SW 1271 (cell line): ENCODE data around the gene PLCL2.
"Not testable (repeated sequence)": the region's sequence is repeated elsewhere in the genome, so short reads cannot be mapped to it uniquely, and the experiment has no call there.

Source experiments
- DNase-seq, 2 experiments: peaks; one replicate each; lab custom pipeline; 2025; lab: John Stamatoyannopoulos, UW

PLCL2 gene

DNA sequence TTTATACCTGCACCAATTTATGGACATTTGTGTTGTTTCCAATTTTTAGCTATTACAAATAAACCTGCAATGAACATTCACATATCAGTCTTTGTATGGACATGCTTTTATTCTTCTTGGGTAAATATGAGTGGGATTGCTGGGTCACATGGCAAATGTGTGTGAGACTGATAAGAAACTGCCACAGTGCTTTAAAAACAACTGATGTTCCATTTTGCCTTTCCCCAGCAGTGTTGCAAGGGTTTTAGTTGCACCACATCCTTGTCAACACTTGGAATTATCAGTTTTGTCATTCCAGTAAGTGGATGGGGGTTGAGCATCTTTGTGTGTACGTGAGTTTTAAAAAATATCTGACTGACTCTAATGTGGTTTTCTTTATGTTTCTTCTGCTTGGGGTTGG is 191.2 kb downstream of the PLCL2 start:
- DNase-seq: no peak

- no peak for DNase-seq
Observed at GRCh38 chr3:17076940-17077605, 192.3 kb downstream of the PLCL2 start.

GRCh38 chr3:17077606-17078005 is 192.9 kb downstream of the PLCL2 start:
- DNase-seq: no peak

DNA sequence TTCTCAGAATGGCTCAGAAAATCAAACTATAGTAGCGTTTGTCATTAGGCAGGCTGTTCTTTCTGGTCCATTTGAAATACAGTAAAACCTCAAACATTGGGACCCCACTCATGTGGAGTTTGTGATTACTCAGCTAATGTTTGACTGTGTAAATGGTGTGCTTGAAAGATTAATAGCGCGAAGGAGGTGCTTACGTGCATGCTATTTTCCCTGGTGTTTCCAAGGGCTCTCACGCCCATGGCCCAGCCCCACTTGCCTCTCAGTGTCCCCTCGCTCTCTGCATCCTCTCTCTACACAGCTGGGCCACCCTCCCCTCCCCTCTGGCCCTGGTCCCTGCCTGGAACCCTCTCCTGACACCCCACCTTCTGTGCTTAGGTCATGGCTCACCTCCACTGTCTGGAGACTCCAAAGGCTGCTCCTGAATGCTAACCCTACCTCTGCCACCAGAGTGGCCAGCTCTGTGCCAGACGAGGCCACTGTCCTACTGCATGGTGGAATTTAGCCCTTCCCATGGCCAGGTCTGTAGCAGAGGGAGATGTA is 194.2 kb downstream of the PLCL2 start:
- no peak for DNase-seq

DNA sequence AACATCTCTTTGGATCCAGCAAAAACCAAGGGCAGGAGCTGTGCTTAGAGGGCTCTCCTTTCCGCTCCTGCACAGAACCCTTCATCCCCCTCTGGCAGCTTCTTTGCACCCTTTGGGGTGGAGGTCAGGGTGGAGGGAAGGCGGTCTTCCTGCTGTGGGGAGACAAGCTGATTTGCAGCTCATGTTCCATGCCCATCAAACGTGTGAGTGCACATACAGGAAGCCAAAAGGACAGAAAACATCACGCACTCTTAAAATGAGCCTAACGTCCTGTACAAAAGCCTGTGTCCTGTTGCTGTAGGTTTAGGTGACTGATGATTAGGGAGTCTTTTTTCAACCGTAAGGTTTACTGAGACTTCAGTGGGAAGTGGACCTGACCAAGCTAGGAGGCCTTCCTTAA is 195.2 kb downstream of the PLCL2 start:
- no peak for DNase-seq

DNA sequence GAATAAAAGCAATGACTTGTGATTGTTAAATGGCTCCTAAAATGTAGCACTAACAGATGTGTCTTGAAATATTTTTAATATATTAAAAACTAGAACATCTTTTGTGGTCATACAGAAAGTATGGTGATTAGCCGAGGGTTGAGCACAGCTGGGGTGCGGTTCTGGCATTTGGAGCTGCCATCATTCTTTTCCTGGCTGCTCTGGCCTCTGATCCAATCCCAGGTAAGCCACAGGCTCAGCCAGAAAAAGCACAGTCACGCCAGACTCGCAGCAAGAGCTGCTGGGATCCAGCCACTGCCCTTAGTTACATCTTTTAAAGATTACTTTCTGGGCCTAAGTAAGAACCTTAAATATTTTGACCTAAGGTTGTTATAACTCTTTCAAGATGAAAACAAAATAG is 196.8 kb downstream of the PLCL2 start:
- no peak for DNase-seq

DNA sequence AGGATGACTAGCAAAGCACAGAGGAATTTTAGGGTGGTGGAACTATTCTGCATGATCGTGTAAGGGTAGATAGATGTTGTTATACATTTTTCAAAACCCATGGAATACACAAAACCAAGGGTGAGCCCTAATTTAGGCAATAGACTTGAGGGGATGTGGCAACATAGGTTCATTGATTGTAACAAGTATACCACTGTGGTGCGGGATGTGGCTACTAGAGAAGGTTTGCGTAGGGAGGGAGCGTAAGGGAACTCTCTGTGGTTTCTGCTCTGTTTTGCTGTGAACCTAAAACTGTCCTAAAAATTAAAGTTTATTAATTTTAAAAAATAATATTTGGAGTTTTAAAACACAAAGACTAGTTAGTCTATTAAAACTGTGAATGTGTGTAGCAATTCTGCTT is 202.8 kb downstream of the PLCL2 start:
- no peak for DNase-seq

DNA sequence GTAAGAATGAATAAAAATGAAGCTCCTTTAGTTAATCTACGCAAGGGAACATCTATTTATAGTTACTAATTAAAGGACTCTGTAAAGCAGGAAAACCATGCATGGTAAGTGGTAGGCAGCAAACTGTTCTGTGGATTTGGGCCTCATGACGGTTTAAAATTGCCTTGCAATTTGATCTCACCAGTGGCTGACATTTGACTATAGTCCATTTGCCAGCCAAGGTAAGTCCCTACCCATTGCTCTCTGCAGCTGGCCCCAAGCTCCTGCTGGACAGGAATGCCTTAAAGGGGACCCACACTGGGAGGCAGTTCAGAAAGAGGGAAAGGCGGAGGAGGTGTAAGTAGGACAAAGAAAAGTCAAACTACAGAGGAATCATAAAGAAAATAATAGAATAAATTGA is 203.3 kb downstream of the PLCL2 start:
- no peak for DNase-seq

DNA sequence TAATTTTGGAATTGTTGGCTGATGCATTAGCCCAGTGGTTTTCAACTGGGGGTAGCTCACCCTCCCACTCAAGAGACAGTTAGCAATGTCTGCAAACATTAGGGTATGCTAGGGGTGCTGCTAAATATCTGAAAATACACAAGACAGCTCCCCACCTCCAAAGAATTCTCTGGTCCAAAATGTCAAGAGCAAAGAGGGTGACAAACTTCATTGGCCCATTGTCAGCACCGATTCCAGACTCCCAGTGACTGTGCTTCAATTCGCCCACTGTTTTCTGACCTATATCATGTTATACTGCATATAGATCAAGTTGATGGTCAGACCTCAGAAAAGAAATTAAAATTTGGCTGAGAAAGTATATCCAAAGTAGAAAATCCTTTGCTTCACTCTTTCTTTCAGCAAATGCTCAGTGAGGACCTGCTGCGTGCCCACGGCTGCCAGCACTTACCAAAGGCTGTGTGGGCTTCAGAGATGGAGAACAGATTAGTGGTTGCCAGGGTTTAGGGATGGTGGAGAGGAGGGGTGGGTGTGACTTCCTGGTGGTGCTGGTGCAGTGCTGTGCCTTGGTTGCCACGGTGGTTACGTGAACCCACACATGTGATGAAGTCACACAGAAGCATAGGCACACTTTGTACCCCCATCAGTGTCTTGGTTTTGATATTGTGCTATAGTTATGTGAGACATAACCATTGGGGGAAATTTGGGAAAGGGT is 204.0 kb downstream of the PLCL2 start:
- DNase-seq: no peak

DNA sequence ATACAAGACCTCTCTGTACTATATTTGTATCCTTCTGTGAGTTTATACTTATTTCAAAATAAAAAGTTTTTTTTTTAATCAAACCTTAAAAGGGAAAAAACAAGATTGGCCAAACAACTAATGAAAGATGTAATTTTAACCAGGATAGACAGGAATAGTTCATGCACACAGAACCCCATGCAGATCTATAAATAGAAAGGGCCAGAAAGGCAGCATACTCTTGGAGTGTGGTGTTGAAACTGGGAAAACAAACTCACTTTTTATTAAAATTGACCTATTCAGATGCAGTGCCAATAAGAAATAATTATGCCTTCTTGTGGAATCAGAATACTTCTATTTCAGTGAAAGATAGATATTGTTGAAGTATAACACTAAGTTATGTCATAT is 204.6 kb downstream of the PLCL2 start:
- DNase-seq: no peak

- DNase-seq: no peak
Observed at GRCh38 chr3:17090280-17090983, 205.7 kb downstream of the PLCL2 start.

GRCh38 chr3:17091910-17092582 is 207.3 kb downstream of the PLCL2 start:
- DNase-seq: no peak

DNA sequence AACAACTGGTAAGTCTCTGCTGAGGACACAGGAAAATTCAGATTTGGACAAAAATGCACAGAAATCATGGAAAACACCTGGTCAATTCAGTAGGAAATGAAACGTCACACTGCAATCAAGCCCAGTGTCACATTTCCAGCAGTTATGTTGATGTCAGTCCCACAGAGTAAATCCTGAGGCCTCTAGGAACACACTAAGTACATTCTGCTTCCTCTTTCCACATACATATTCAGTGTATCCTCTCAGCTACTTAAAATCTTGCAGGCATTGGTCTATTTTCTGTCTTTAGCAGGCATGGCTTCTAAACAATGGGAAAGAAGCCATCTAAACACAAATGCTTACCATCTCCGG is 207.8 kb downstream of the PLCL2 start:
- no peak for DNase-seq

- DNase-seq: no peak
Observed at GRCh38 chr3:17094551-17094950, 209.8 kb downstream of the PLCL2 start.

DNA sequence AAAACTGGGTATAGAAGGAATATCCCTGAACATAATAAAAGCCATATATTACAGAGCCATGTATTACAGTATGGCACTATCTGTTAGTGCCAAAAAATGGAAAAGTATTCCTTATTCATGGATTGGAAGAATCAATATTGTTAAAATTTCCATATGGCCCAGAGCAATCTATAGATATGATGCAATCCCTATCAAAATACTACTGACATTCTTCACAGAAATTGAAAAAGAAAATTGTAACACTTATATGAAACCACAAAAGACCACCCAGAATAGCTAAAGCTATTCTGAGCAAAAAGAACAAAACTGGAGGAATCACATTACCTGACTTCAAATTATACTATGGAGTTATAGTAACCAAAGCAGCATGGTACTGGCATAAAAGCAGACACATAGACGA is 218.8 kb downstream of the PLCL2 start:
- no peak for DNase-seq

DNA sequence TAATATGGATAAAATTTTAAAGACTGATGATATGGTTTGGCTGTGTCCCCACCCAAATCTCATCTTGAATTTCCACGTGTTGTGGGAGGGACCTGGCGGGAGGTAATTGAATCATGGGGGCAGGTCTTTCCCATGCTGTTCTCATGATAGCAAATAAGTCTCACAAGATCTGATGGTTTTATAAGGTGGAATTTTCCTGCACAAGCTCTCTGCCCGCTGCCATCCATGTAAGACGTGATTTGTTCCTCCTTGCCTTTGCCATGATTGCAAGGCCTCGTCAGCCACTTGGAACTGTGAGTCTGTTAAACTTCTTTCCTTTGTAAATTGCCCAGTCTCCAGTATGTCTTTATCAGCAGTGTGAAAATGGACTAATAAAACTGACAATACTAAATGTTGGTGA is 222.0 kb downstream of the PLCL2 start:
- not testable (repeated sequence) for DNase-seq

DNA sequence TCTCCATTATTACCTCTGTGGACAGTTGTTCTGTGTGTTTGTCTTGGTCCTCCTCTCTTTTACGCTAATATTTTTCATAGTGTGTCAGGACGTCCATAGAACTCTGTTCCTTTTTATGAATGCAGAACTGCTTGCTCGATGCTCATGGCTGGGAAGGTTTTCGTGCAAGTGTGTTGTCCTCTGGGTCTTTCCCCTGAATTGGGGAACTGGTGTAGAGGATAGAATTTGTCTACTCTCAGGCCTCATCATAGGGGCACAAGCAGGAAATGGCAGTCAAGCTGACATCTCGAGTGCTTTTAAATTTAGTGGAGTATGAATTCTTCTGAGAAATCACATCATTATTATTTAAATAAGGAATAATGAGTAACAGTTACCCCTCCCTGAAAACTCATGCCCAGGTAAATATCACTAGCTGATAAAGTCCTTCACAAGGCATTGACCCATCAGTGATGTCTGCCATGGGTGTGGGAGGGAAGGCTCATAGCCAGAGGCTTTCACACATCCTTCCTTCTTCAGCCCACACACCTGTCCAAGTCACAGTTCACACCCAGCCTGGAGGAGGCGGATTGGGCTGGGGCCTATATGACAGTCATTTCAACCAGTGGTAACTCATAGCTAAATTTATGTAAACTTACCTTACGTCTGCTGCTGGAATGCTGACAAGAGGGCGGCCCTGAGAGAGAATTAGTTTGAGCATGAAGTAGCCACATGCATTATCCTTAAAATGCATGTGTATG is 226.1 kb downstream of the PLCL2 start:
- DNase-seq: no peak

DNA sequence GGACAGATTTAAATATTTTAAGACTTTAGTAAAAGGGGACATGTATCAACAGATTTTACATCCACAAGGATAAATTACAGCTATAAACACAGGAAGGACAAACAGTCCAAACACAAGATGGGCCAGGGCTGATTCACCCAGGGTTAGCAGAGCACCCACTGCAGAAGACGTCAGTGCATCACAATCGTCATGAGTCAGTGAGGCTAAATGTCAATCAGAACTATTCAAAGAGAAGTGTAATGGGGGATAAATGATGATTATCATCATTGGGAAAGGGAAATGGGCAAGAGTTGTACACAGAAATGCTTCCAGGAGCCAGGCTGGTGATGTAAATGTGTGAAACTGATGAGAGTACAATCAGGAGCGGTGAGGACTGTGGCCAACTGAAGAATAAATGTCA is 226.8 kb downstream of the PLCL2 start:
- no peak for DNase-seq

DNA sequence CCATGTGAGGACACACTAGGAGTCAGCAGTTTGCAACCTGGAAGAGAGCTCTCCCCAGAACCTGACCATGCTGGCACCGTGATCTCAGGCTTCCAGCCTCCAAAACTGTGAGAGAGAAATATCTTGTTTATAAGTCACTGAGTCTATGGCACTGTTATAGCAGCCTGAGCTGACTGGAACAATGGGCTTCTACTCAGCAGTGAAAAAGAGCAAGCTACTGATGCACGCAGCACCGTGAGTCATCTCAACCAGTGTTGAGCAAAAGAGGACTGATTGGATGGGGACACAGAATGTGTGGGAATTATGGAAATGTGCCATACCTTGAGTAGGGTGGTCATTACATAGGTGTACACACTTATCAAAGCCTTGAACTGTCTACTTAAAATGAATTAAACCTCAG is 230.4 kb downstream of the PLCL2 start:
- DNase-seq: no peak

GRCh38 chr3:17116007-17116600 is 231.3 kb downstream of the PLCL2 start:
- DNase-seq: no peak

- DNase-seq: no peak
Observed at GRCh38 chr3:17118771-17119170, 234.0 kb downstream of the PLCL2 start.
